GM18951 (cell line): ENCODE results near the gene TMEM132C.

Experiments
- POLR2A ChIP-seq: IDR thresholded peaks from 4 replicates; pipeline ENCODE4 v1.6.1; 2011; ENCODE audit warnings: mild to moderate bottlenecking; ENCODE audit not compliant: insufficient read length, insufficient read depth; ENCODE audit errors: extremely low read depth
- in situ Hi-C: fragments of 300-500 bp; cut with MboI; formaldehyde crosslinking; loops from one replicate; pipeline ENCODE4 v1.12.0; 2022; ENCODE audit warnings: low sequenced_read_pairs, mixed read lengths, inconsistent platforms; ENCODE audit not compliant: unreplicated experiment

TMEM132C gene

DNA sequence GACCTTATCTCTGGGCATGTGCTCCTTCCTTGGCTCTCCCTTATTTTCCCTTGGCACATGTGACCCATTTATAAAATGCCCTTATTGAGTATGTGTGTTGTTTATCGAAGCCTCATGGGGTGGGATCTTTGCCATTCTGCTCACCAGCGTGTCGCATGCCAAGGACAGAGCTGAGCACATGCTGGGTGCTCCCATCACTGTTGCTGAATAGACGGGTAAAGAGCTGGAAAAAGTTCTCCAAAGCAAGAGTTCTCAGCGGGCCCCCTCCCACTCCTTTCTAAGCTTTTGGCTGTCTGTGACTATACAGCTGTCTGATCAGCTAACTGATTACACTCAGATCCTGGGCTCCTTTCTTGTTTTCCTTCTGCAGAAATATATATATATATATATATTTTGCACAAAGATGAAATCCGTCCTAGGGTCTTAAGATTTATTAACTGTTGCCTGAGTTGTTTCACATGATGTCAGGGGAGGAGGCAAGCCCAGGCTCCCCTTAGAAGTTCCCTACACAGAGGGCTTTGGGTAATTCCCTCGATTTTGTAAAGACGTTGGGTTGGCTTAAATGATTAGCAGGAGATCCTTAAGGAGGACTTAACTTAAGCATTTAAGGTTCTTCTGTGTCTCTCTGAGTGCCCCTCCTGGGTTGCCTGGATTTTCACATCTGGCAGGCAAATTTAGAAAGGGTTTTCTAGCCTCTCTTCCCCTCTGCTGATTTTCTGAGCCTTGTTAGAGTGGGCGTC is 71.6 kb downstream of the TMEM132C start:
- TF ChIP-seq POLR2A, result no peak
- in situ Hi-C loops, result no loop called here

DNA sequence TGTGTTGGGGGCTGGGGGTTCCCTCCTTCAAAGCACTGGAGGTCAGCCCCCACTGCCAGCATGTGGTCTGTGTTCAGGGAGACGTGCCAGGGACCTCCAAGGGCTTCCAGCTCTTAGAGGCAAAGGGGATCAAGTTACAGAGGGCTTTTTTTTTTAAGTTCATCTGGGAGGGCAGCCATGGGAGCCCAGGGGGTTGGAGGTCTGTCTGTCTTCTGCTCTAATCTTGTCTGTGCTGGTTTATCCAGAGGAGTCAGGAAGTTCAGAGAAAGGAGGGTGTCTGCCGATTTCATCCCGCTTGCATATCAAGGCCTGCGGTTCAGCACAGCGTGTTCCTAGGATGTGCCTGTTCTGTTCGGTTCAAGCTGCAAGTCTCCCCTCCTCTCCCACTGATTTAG is 72.2 kb downstream of the TMEM132C start:
- no peak for TF ChIP-seq POLR2A
- in situ Hi-C loops, result no loop called here

DNA sequence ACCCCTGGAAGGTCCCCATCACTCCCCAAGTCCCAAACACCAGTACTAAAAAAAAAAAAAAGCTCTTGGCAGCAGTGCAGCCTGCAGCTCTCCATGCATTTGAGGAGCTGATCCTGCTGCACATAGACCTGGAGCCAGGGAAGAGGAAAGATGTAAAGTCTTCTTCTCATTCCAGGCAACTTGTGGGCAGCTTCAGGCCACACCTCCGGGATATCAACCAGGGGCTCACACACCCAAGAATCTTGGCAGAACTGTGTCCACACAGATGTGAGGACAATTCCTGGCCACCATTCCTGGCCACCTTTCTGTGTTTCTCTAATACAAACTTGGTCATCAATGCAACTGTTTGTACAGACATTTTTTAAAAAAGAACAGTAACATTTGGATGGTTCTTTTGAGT is 72.7 kb downstream of the TMEM132C start:
- TF ChIP-seq POLR2A, result no peak
- in situ Hi-C loops, result no loop called here

DNA sequence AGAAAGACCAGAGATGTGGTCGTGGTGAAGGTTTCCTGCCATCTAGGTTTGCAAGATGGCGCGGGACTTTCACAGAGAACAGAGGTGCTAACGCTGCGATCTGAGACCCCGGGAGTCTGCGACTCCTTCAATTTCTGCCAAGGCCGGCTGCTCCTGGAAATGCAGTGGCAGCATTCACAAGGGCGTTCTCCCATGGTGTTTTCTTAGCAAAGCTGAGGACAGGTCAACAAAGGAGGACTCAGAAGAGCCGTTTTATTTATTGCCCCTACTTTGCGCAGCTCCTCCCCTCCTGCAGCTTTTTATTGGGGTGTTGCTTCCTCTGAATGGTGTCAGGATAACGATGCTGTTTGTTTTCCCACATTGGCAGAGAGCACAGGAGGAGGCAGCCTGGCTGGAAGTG is 86.3 kb downstream of the TMEM132C start:
- TF ChIP-seq POLR2A, result no peak
- in situ Hi-C loops, result no loop called here

DNA sequence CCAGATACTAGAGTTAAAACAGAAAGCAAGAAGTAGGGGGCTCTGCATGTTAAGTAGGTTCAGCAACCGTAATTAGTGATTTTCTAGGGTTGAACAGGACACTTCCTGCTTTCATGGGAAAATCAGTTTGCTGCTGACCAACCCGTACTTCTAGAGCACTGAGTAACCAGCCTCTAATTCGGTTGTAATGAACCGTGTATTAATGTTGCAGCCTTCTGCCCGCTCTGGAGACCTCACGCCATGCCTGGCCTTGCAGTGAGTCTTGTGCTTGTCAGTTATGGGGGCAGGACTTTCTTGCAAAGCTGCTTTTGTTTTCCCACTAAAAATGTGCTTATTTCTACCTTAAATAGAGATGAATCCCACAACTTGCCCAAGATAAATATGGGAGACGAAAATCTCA is 89.6 kb downstream of the TMEM132C start:
- in situ Hi-C loops, result no loop called here
- TF ChIP-seq POLR2A, result no peak

DNA sequence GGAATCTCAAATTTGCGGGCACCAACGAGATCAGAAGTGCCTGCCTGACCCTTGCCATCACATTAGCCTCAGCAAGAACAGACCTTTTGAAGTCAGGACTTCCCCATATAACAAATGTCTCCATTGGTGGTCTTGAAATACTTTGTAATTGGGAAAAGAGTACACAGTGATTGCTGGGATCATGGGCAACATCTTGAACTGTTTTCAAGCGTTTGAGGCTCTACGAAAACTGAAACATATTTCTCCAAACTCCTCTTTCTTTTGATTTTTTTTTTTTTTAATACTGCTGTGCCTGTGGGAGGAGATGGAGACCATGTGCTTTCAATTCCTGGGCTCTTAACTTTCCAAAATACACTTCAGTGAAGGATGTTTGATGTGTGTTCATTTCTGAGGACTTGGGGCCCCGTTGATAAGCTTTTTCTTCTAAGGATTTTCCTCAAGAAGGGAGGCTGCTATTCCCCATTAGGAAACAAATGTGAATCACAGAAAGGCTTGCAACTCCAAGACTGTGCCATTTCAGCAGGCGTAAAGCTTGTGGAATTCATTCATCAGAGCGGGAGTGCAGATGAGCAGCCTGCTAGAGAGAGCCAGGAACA is 94.5 kb downstream of the TMEM132C start:
- in situ Hi-C loops, result no loop called here

DNA sequence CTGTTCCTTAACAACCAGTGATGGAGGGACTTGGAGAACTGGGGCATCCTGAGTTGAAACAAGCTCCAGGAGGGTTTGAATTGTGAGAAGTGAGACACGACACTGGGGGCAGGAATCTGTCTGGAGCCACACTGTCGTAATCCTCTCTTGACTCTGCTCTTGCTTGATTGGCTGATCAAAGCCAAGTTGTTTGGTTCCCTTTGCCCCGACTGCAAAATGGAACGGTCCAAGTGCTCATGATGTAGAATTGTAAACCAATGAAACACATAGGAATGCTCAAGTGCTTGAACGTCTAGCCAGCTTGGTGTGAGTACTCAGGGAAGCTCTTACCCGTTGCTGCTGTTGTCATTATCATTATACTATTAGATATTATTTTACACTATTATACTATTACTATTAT is 98.1 kb downstream of the TMEM132C start:
- no peak for TF ChIP-seq POLR2A
- in situ Hi-C loops, result no loop called here

More for the DNA sequence above, 94.5 kb downstream of the TMEM132C start:
- TF ChIP-seq POLR2A, result no peak

DNA sequence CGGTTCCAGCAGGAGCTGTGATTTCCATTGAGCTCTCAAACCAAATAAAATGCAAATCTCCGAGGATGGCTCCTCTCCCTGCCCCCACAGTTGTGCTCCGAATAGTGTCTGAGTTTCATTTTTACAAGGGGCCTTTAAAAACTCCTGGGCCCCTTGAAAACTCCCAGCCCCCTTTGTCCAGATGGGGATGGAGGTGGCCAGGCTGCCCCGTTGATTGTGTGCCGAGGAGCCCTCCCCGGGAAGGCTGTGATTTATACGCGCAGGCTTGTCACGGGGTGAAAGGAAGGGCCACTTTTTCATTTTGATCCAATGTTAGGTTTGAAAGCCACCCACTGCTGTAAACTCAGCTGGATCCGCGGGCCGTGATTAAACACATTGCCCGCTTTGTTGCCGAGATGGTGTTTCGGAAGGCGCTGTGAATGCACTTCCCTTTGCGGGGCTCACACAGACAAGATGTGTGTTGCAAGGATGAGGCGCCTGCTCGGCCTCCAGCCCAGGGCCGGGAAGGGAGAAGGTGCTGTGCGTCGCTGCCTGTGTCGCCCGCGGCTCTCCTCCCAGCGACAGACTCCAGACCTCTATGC is 98.8 kb downstream of the TMEM132C start:
- in situ Hi-C loops, result no loop called here
- no peak for TF ChIP-seq POLR2A

DNA sequence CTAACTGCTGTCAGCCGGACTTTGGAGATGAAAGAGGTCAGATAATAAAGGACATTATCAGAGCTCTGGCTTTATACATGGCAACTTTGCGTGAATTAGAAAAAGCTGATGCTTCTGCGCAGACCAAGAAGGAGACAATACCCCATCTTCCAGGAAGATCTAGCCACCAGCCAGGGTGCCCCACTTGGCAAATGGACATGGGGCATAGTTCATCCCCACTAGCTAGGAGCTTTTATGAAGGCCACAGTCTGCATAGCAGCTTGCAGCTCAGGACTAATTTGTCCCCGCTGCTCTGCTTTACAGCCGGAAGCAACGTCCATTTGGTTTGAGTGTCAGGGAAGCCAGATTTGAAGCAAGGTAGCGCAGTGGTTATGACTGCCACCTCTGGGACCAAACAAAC is 101.0 kb downstream of the TMEM132C start:
- no peak for TF ChIP-seq POLR2A
- in situ Hi-C loops, result no loop called here

DNA sequence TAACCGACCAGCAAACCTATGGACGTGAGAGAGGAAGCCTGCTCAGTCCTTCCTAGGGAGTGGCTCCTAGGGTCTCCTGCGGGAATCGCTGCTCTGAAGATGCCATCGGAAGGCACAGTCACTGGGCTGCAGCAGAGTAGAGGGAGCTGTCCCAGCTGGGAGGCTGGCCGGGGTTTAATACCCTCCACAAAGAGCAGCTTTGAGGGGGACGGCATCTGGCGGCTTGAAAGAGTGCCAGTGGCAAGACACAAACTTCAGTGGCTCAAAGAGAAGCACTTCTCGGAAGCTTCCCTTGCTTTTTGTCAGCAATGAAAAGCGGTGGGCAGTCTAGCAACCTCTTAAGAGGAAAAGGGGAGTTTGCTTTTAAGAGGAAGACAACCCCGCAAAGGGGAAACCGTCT is 114.6 kb downstream of the TMEM132C start:
- in situ Hi-C loops, result no loop called here

DNA sequence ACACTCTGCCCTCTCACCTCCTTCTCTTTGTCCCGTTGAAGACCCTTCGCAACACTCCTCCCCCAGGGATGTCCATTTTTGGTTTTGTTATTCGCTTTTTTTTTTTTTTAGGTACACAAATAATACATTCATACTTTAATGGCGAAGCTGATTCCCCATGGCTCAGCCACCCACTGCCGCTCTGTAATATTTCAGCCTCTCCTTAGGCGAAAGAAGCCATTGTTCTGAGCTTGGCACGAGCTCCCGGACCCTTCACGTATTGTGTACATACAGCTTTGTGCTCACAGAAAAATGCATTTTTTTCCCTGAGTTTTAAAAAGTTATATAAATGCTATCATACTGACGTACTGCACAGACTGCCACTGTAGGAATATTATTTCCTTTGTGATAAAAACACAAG is 115.0 kb downstream of the TMEM132C start:
- in situ Hi-C loops, result no loop called here
- TF ChIP-seq POLR2A, result no peak

More for the DNA sequence above, 114.6 kb downstream of the TMEM132C start:
- no peak for TF ChIP-seq POLR2A

DNA sequence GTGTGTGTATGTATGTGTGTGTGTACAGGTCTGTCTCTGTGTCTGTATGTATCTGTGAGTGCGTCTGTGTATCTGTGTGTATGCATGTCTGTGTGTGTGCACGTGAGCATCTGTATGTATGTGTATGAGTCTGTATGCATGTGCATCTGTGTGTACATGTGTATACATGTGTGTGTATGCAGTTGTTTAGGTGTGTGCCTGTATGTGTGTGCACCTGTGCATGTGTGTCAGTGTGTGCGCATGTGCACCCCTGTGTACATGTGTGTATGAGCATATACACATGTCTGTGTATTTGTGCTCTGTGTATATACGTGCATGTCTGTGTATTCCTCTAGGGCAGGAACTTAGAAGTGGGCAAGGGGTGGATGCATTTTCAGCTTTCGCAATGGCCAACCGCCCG is 116.0 kb downstream of the TMEM132C start:
- TF ChIP-seq POLR2A, result no peak
- in situ Hi-C loops, result no loop called here

DNA sequence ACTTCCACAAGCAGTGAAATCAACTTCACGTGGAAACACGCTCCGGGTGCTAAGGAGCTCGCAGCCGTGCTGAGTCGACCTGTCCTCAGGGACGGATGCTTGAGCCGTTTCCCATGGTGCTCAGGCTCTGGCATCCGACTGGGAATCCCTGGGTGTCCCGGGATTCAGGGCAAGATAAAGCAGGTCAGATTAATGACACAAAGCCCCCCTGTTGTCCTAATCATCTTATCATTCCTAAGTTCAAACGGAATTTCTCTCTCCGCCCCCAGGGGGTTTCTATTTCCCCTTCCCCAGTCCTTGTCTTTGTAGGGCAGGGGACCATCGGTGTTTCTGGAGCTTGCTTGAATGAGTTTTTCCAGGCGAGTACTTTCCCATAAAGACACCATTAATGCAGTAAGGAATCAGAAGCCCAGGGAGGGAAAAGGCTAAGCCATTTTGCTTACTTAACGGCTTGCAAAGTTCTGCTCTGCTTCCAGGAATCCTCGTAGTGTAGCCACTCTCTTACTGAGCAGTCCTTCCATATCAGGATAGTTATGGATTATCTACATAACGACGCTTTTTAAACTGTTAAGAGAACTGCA is 116.5 kb downstream of the TMEM132C start:
- in situ Hi-C loops, result no loop called here
- TF ChIP-seq POLR2A, result no peak

DNA sequence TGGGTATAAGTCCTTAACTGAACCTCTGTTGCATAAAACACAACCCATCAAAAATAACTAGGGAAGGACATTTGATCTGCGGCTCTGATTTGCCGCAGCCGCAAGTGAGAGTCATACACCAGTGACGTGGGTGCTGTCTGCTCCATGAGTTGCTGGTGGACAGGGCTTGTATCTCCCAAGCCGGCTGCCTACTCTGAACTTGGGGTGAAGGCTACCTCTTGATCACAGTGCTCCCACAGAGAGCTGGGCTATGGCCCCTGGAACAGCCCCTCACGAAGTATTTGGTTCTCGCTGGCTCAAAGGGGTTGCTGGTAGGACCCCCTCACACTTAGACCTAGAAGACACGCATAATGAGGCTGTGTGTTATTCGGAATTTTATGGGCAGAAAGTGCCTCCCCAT is 118.8 kb downstream of the TMEM132C start:
- no peak for TF ChIP-seq POLR2A
- in situ Hi-C loops, result no loop called here

DNA sequence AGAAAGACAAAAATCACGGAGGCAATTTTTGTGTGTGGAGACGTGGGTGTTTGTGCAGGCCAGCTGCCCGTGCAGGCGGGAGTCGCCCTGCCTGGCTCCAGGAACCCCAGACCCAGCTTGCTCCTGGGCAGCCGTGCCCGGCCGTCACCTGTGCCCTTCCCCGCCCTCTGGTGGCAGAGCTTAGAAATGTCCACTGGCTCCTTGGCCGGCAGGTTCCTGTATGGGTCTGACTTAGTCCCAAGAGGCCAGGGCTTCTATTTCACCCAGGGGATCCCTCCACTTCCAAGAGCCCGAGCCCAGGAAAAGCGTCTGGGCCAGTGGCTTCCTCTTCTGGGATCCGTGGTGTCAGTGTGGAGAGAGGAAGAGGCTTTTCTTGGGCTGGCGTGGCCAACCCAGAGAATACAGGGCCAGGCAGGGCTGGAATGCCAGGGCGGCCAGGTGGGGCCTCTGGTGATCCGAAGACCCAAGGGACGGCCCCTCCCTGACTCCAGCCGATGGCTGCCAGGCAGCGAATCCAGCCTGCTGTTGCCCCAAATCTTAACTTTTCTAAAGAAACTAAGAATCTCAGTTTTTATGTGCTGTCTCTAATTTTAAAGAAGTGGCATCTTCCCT is 120.9 kb downstream of the TMEM132C start:
- in situ Hi-C loops, result no loop called here
- no peak for TF ChIP-seq POLR2A
